ENCODE data around the gene SARS1.

The SARS1 gene

DNA sequence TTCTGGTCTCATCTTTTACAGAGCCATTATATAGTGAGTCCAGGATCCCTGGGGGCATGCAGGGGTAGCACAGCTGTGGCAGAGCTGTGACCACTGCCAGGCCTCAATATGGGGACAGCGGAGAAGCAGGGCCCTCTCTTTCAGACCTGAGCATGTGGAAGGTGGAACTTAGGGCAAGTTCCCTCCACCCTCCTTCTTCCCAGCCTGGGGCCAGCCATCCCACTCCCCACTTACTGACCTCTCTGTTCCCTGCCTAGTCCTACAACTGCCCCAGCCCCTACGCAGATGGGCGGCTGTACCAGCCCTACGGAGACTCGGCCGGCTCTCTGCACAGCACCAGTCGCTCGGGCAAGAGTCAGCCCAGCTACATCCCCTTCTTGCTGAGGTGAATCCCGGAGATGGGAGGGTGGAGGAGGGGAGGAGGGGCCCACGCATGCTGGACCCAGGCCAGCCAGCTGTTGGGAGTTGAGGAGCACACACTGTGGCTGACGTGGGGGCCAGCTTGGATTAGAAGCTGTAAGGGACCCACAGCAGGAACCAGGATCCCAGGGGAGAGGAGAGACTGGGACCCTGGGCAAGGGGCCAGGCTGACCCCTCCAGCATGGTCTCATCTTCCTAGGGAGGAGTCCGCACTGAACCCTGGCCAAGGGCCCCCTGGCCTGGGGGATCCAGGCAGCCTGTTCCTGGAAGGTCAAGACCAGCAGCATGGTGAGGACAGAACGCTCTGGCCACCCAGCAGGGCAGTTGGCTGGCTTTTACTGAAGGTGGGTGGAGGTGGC, 58.5 kb downstream of the SARS1 start:
- TF ChIP-seq CTCF (IDR thresholded peaks at IDR 0.05; ENCODE audit: extremely low read depth, missing control alignments), result no peak
- DNase-seq (ENCODE audit: low spot score), result no peak

DNA sequence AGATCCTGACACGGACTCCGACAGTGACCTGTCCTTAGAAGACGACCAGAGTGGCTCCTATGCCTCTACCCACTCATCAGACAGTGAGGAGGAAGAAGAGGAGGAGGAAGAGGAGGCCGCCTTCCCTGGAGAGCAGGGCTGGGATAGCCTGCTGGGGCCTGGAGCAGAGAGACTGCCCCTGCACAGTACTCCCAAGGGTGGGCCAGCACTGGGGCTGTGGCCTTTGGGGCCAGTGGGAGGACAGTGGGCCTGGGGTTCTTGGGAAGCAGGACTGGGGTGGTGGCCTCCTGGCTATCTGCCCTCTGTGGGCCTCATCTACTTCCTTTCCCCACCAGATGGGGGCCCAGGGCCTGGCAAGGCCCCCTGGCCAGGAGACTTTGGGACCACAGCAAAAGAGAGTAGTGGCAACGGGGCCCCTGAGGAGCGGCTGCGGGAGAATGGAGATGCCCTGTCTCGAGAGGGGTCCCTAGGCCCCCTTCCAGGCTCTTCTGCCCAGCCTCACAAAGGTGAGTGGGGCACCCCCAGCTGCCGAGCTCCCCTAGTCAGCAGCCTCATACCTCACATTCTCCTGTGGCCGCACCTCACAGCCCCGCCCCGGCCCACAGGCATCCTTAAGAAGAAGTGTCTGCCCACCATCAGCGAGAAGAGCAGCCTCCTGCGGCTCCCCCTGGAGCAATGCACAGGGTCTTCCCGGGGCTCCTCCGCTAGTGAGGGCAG, 59.3 kb downstream of the SARS1 start:
- DNase-seq (ENCODE audit: low spot score), result no peak
- TF ChIP-seq CTCF (IDR thresholded peaks at IDR 0.05; ENCODE audit: extremely low read depth, missing control alignments), result no peak

- no peak for TF ChIP-seq CTCF (IDR thresholded peaks at IDR 0.05; ENCODE audit: extremely low read depth, missing control alignments)
Measured at GRCh38 chr1:109273570-109274288, 60.0 kb downstream of the SARS1 start.

DNA sequence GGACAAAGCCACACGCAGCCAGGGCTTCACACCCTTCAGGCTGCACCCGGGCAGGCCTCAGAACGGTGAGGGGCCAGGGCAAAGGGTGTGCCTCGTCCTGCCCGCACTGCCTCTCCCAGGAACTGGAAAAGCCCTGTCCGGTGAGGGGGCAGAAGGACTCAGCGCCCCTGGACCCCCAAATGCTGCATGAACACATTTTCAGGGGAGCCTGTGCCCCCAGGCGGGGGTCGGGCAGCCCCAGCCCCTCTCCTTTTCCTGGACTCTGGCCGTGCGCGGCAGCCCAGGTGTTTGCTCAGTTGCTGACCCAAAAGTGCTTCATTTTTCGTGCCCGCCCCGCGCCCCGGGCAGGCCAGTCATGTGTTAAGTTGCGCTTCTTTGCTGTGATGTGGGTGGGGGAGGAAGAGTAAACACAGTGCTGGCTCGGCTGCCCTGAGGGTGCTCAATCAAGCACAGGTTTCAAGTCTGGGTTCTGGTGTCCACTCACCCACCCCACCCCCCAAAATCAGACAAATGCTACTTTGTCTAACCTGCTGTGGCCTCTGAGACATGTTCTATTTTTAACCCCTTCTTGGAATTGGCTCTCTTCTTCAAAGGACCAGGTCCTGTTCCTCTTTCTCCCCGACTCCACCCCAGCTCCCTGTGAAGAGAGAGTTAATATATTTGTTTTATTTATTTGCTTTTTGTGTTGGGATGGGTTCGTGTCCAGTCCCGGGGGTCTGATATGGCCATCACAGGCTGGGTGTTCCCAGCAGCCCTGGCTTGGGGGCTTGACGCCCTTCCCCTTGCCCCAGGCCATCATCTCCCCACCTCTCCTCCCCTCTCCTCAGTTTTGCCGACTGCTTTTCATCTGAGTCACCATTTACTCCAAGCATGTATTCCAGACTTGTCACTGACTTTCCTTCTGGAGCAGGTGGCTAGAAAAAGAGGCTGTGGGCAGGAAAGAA, 61.1 kb downstream of the SARS1 start:
- DNase-seq (ENCODE audit: low spot score), result no peak

More at GRCh38 chr1:109273570-109274288, 60.0 kb downstream of the SARS1 start:
- DNase-seq (ENCODE audit: low spot score), result no peak

GRCh38 chr1:109275706-109276345, 62.1 kb downstream of the SARS1 start:
- no peak for TF ChIP-seq CTCF (IDR thresholded peaks at IDR 0.05; ENCODE audit: extremely low read depth, missing control alignments)
- no peak for DNase-seq (ENCODE audit: low spot score)

More for the DNA sequence above, 61.1 kb downstream of the SARS1 start:
- no peak for TF ChIP-seq CTCF (IDR thresholded peaks at IDR 0.05; ENCODE audit: extremely low read depth, missing control alignments)

DNA sequence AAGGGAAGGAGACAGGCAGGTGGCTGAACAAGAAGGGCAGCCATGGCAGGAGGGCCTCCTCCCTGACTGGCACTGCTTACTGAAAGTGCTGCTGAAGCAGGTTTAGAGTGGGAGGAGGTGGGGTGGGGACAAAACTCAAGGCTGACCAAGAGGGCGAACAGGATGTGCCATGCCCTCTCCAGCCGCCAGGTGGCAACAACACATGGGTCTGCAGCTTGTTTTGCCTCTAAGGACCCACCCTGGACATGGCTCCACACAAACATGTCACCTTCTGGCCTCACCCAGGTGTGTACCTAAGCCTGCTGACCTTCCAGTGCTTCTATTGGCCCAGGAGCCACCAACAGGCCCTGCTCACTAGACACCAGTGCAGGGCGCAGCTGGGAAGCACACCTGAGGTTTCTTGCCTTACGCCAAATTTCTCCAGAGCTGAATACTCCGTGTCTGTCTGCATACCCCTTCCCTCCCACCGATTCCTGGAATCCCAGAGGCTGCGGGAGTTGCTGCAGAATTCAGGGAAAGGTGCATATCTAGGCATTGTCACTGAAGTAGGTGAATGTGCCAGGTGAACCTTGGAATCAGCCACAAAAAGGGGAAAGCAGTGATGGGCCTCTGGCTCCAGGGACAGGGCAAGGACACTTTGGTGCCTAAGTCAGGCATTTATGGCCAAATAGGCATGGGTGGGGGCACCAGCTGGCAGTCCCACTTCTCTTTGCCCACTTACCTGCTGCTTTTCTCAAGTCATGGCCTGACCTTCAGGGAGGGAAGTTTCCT, 63.9 kb downstream of the SARS1 start:
- peak; percentile 90 for DNase-seq (ENCODE audit: low spot score)
- peak; percentile 85 for TF ChIP-seq CTCF (IDR thresholded peaks at IDR 0.05; ENCODE audit: extremely low read depth, missing control alignments)

All from GM20000 (cell line).